Loucy (cell line): ENCODE measurements around the gene MALRD1.

Experiments used
- H2AFZ ChIP-seq: fragments of 200-600 bp; sonication (generic); 2 replicates; pipeline ENCODE4 v1.6.0; 2016; ENCODE audit warnings: antibody characterized with exemption, mild to moderate bottlenecking, low read length, moderate library complexity
- H3F3A ChIP-seq: fragments of 200-600 bp; 2 replicates; pipeline ENCODE4 v1.6.0; 2016; ENCODE audit warnings: antibody characterized with exemption, low read depth, mild to moderate bottlenecking
- H3K27me3 ChIP-seq: fragments of 200-600 bp; sonication (generic); 2 replicates; pipeline ENCODE4 v1.6.1; 2014; ENCODE audit warnings: low read length, mild to moderate bottlenecking; ENCODE audit not compliant: insufficient read depth, poor library complexity, severe bottlenecking
- H3K36me3 ChIP-seq: fragments of 200-600 bp; sonication (generic); 2 replicates; pipeline ENCODE4 v1.6.1; 2016; ENCODE audit warnings: low read length; ENCODE audit not compliant: insufficient read depth
- H3K4me1 ChIP-seq: fragments of 200-600 bp; sonication (generic); 2 replicates; pipeline ENCODE4 v1.5.1; 2014; ENCODE audit warnings: low read length, mild to moderate bottlenecking; ENCODE audit not compliant: insufficient read depth, poor library complexity, severe bottlenecking
- H3K4me2 ChIP-seq: fragments of 200-600 bp; sonication (generic); 2 replicates; pipeline ENCODE4 v1.6.0; 2014; ENCODE audit warnings: antibody characterized with exemption, low read length, low read depth, mild to moderate bottlenecking; ENCODE audit not compliant: poor library complexity, severe bottlenecking
- H3K4me3 ChIP-seq: fragments of 200-600 bp; sonication (generic); 2 replicates; pipeline ENCODE4 v1.5.1; 2014; ENCODE audit warnings: low read length, mild to moderate bottlenecking, mixed read lengths; ENCODE audit not compliant: poor library complexity, severe bottlenecking
- H3K79me2 ChIP-seq: fragments of 200-600 bp; sonication (generic); 2 replicates; pipeline ENCODE4 v1.6.1; 2014; ENCODE audit warnings: low read length; ENCODE audit not compliant: insufficient read depth
- H3K9ac ChIP-seq: fragments of 200-600 bp; sonication (generic); 2 replicates; pipeline ENCODE4 v1.6.0; 2014; ENCODE audit warnings: mild to moderate bottlenecking, low read depth, low read length, moderate library complexity; ENCODE audit not compliant: poor library complexity, severe bottlenecking
- H3K9me2 ChIP-seq: fragments of 200-600 bp; sonication (generic); replicated peaks from 2 replicates; pipeline ENCODE4 v1.6.1; 2016; ENCODE audit warnings: low read depth, low read length, mixed read lengths
- H3K9me3 ChIP-seq: fragments of 200-600 bp; sonication (generic); 2 replicates; pipeline ENCODE4 v1.6.1; 2014; ENCODE audit warnings: mild to moderate bottlenecking, antibody characterized with exemption, low read length, low read depth; ENCODE audit not compliant: insufficient read depth
- H4K20me1 ChIP-seq: fragments of 200-600 bp; sonication (generic); 2 replicates; pipeline ENCODE4 v1.6.0; 2014; ENCODE audit warnings: antibody characterized with exemption, low read length, mild to moderate bottlenecking; ENCODE audit not compliant: insufficient read depth, poor library complexity, severe bottlenecking
- CTCF ChIP-seq: fragments of 200-600 bp; sonication (generic); conservative IDR thresholded peaks from 2 replicates; pipeline ENCODE4 v1.5.1; 2014; ENCODE audit warnings: mild to moderate bottlenecking, antibody characterized with exemption, low read length
- EZH2phosphoT487 ChIP-seq: fragments of 200-600 bp; IDR thresholded peaks from 2 replicates; pipeline ENCODE4 v1.6.1; 2018; ENCODE audit warnings: antibody characterized with exemption, mild to moderate bottlenecking, moderate library complexity, borderline replicate concordance

Gene MALRD1

GRCh38 chr10:19638896-19639233, 590.3 kb downstream of the MALRD1 start:
- TF ChIP-seq EZH2phosphoT487: no peak
- H3K4me1 ChIP-seq: peaks cover 4% of the 10 kb centered on the region
- H3K4me3 ChIP-seq: peak overlapping the region; percentile 49
- no peaks in the 10 kb centered on the region for H3K79me2 ChIP-seq
- H3K9me3 ChIP-seq: no peaks in the 10 kb centered on the region
- no peaks in the 10 kb centered on the region for H3K9me2 ChIP-seq
- no peak overlapping the region for H3K9ac ChIP-seq
- H2AFZ ChIP-seq: peak overlapping the region; percentile 71; the same call in 1 of the 2 replicates
- H3K4me2 ChIP-seq: peak overlapping the region; percentile 39
- no peaks in the 10 kb centered on the region for H3K27me3 ChIP-seq
- no peaks in the 10 kb centered on the region for H3K36me3 ChIP-seq
- no peaks in the 10 kb centered on the region for H4K20me1 ChIP-seq
- H3F3A ChIP-seq: no peaks in the 10 kb centered on the region

GRCh38 chr10:19640566-19641263, 592.1 kb downstream of the MALRD1 start:
- no peaks in the 10 kb centered on the region for H3F3A ChIP-seq
- H3K4me1 ChIP-seq: peaks cover 4% of the 10 kb centered on the region
- H3K36me3 ChIP-seq: no peaks in the 10 kb centered on the region
- H2AFZ ChIP-seq: no peak overlapping the region
- no peak overlapping the region for H3K4me3 ChIP-seq
- no peak overlapping the region for H3K4me2 ChIP-seq
- no peaks in the 10 kb centered on the region for H3K9me3 ChIP-seq
- no peaks in the 10 kb centered on the region for H3K27me3 ChIP-seq
- H3K79me2 ChIP-seq: no peaks in the 10 kb centered on the region
- H3K9ac ChIP-seq: no peak overlapping the region
- H3K9me2 ChIP-seq: no peaks in the 10 kb centered on the region
- TF ChIP-seq CTCF (no peak), EZH2phosphoT487 (no peak)
- H4K20me1 ChIP-seq: no peaks in the 10 kb centered on the region

GRCh38 chr10:19651549-19651948, 602.9 kb downstream of the MALRD1 start:
- TF ChIP-seq EZH2phosphoT487 (no peak), CTCF (no peak)
- Histone ChIP-seq H3K27me3 (no peaks in the 10 kb centered on the region), H3K36me3 (no peaks in the 10 kb centered on the region), H3F3A (no peaks in the 10 kb centered on the region), H3K9me2 (no peaks in the 10 kb centered on the region), H3K9me3 (no peaks in the 10 kb centered on the region; the same call in 1 of the 2 replicates), H2AFZ (no peak overlapping the region), H3K4me1 (no peaks in the 10 kb centered on the region), H3K79me2 (no peaks in the 10 kb centered on the region), H4K20me1 (no peaks in the 10 kb centered on the region), H3K4me2 (no peak overlapping the region), H3K9ac (no peak overlapping the region), H3K4me3 (no peak overlapping the region)

- Histone ChIP-seq H3K9me2 (no peaks in the 10 kb centered on the region), H2AFZ (no peak overlapping the region), H3K79me2 (no peaks in the 10 kb centered on the region), H3K27me3 (no peaks in the 10 kb centered on the region), H3K4me3 (no peak overlapping the region), H4K20me1 (no peaks in the 10 kb centered on the region), H3K4me1 (no peaks in the 10 kb centered on the region), H3K36me3 (no peaks in the 10 kb centered on the region), H3K9me3 (no peaks in the 10 kb centered on the region; the same call in 1 of the 2 replicates), H3K9ac (no peak overlapping the region), H3K4me2 (no peak overlapping the region), H3F3A (no peaks in the 10 kb centered on the region)
- no peak for TF ChIP-seq EZH2phosphoT487
- no peak for TF ChIP-seq CTCF
Measured at GRCh38 chr10:19652750-19653149, 604.1 kb downstream of the MALRD1 start.
